Left colon (tissue), 2 donors: ENCODE results near the gene S100A6. TPM values are rescaled to one million over a fixed set of nuclear protein-coding genes. Genes with fewer than 3 reads are reported as not detected.
A peak's percentile ranks its signal among the peaks of the same experiment; 100 is the strongest.

Experiments
- ATAC-seq: fragments of 200-7000 bp; cut with Tn5 transposase; one replicate; pipeline ENCODE4 v1.9.1; 2020; ENCODE audit warnings: mild to moderate bottlenecking, moderate library complexity
- DNase-seq, 2 donors: peaks; one replicate each; pipeline ENCODE4 v3.0.0-alpha.2; 2020
- intact Hi-C, 2 donors: fragments of 100-400 bp; cut with DNase I in 1 of 2; cut with micrococcal nuclease in 1 of 2; formaldehyde crosslinking; loops; one replicate each; pipeline versions ENCODE4 v1.11.2 to v1.14.0; 2022; cut with DNase I, micrococcal nuclease
- total RNA-seq, 2 donors: library from RNA; stranded (reverse); fragmentation: NEBNext Ultra II Directional; extraction: Animal tissue kit (Norgen Biotek cat#: 25700); gene quantifications; one replicate each; pipeline ENCODE4 v1.2.1, GENCODE V29; 2021
- donor health status: DM: no; HTN: no; CAD: no.
- donor health status: DM: yes; HTN: yes; CAD: no.

The S100A6 gene
- total RNA-seq, 2 donors from 2014 or later: 2,086 to 2,115 TPM

GRCh38 chr1:153488731-153489130 is 47.1 kb downstream of the S100A6 start:
- no peak for ATAC-seq
- DNase-seq: no peak
- intact Hi-C loops: no loop called here

DNA sequence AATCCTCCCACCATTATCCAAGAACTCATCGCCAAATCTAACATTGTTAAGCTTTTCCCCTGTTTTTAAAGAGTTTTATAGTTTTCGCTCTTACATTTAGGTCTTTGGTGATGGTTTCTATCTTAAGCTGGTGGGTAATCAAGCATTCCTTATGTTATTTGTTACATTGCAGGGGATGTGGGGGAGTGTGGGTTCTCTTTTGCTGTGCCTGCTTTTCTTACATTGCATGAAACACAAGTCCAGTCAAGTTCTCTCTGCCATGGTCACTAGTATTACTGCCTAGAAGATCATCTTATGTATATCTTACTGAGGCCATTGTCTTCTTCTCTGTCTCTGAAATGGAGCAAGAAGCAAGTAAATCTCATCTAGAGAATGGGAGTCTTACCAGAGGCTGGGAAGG is 48.1 kb downstream of the S100A6 start:
- ATAC-seq (no peak), DNase-seq (no peak)
- intact Hi-C loops: no loop called here

DNA sequence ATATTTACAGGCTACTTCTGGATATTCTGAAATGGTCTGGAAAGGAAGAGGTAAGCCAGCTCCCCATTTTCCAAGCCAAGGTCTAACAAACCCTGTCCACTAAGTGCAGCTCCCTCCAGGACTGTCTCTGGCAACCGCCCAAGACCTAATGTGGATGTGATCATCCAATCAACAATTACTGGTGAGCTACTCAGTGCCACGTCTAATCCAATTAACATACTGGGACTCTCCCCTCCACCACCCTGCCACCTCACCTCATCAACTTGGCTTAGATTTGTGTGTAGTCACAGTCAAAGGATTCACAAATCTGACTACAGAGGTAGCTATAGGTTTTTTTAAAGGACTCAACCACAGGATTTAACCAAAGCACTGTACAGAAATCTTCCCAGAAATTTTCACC is 49.9 kb downstream of the S100A6 start:
- intact Hi-C loops: no loop called here
- ATAC-seq (no peak), DNase-seq (peak in 1 of 2 donors; percentile 24)

Other genes starting within 250 kb of the S100A6 start
- gene PGLYRP3, start 223.0 kb downstream of the S100A6 start, total RNA-seq: not detected
- gene PGLYRP4, start 187.2 kb downstream of the S100A6 start, total RNA-seq: not detected
- 10 to 100 TPM in 1 of 2 donors, 1 to 10 TPM in 1; 9.2 to 21.0 TPM for gene S100A9, start 178.1 kb downstream of the S100A6 start, total RNA-seq
- gene S100A12, start 160.4 kb downstream of the S100A6 start, total RNA-seq: under 1 TPM in 1 of 2 donors, not detected in 1; 0.85 TPM
- 1 to 10 TPM; 1.2 to 6.7 TPM for gene S100A8, start 144.9 kb downstream of the S100A6 start, total RNA-seq
- gene S100A7A, start 119.5 kb downstream of the S100A6 start, total RNA-seq: not detected
- gene S100A7, start 75.3 kb downstream of the S100A6 start, total RNA-seq: not detected
- not detected for gene S100A5, start 4.9 kb upstream of the S100A6 start, total RNA-seq
- gene S100A4, start 9.8 kb upstream of the S100A6 start, total RNA-seq: 10 to 100 TPM; 36.1 to 79.4 TPM
- gene S100A3, start 13.3 kb upstream of the S100A6 start, total RNA-seq: not detected
- gene S100A2, start 29.9 kb upstream of the S100A6 start, total RNA-seq: 1 to 10 TPM in 1 of 2 donors, not detected in 1; 1.1 TPM
- gene S100A16, start 77.1 kb upstream of the S100A6 start, total RNA-seq: 100 to 1,000 TPM; 191 to 231 TPM
- 100 to 1,000 TPM; 443 to 453 TPM for gene S100A14, start 80.3 kb upstream of the S100A6 start, total RNA-seq
- gene S100A13, start 91.5 kb upstream of the S100A6 start, total RNA-seq: 10 to 100 TPM; 46.2 to 59.1 TPM
- 1 to 10 TPM; 1.6 to 1.9 TPM for gene S100A1, start 92.4 kb upstream of the S100A6 start, total RNA-seq
- 10 to 100 TPM; 54.0 to 61.5 TPM for gene CHTOP, start 98.1 kb upstream of the S100A6 start, total RNA-seq
- 10 to 100 TPM; 23.6 to 25.1 TPM for gene SNAPIN, start 122.7 kb upstream of the S100A6 start, total RNA-seq
- 100 to 1,000 TPM in 1 of 2 donors, 10 to 100 TPM in 1; 93.1 to 113 TPM for gene ILF2, start 135.0 kb upstream of the S100A6 start, total RNA-seq
- gene NPR1, start 142.7 kb upstream of the S100A6 start, total RNA-seq: 1 to 10 TPM; 2.8 to 5.2 TPM
- gene INTS3, start 192.1 kb upstream of the S100A6 start, total RNA-seq: 10 to 100 TPM; 25.8 to 28.1 TPM
- gene SLC27A3, start 239.4 kb upstream of the S100A6 start, total RNA-seq: 10 to 100 TPM; 22.5 to 24.8 TPM